K562 (cell line): ENCODE data around the gene CTNNBL1. TPM values are rescaled to one million over a fixed set of nuclear protein-coding genes. Genes with fewer than 3 reads are reported as not detected.
"Not testable (repeated sequence)": the region's sequence is repeated elsewhere in the genome, so short reads cannot be mapped to it uniquely, and the experiment has no call there.

Experiments used
- ATAC-seq: fragments of 200-7000 bp; cut with Tn5 transposase; 3 replicates; pipeline ENCODE4 v1.9.1; 2020; ENCODE audit warnings: moderate library complexity
- BruUV-seq: library from RNA; stranded (reverse); fragments of 400-500 nt; replicated peaks from 2 replicates; lab custom pipeline; 2021; lab: Mats Ljungman, UMichigan
- CTCF ChIA-PET: fragments of 300-600 bp; formaldehyde crosslinking; extraction: SDS; loops from one replicate; lab custom pipeline; 2021; ENCODE audit warnings: low intra/inter-chr PET ratio; lab: Yijun Ruan, JAX
- POLR2A ChIA-PET: fragments of 300-600, 350-650 bp; sonication (Branson Sonifier 250); formaldehyde crosslinking; extraction: SDS; loops from one replicate; lab custom pipeline; 2021; ENCODE audit warnings: antibody characterized with exemption, inconsistent platforms; lab: Yijun Ruan, JAX
- DNase-seq, 4 experiments: peaks; one replicate each; pipeline versions ENCODE4 v3.0.0 to v3.0.0-alpha.2; 2011 to 2018; ENCODE audit warnings: low spot score in 3 of 4, mixed read lengths in 3 of 4; ENCODE audit errors: extremely low read depth in 1 of 4
- FAIRE-seq: peaks from 2 replicates; lab custom pipeline; 2011; peaks lifted over from hg19 to GRCh38; lab: Jason Lieb, UNC
- H2AFZ ChIP-seq: 2 replicates; pipeline ENCODE4 v1.6.0; 2011; ENCODE audit warnings: low read depth, low read length, control low read depth, inconsistent platforms
- H3K27ac ChIP-seq: fragments of 200-600 bp; 3 replicates; pipeline ENCODE4 v1.8.0; 2011; ENCODE audit warnings: low read depth, mild to moderate bottlenecking, control low read depth, inconsistent platforms, low read length, moderate library complexity, mixed read lengths; ENCODE audit errors: extremely low read depth
- H3K27me3 ChIP-seq, 2 experiments: fragments of 300-600 bp in 1 of 2; 2 replicates in 1 of 2; 3 replicates in 1 of 2; pipeline versions ENCODE4 v1.6.0 to v1.8.0; 2011; ENCODE audit warnings: inconsistent platforms in 2 of 2, low read length in 2 of 2, mild to moderate bottlenecking in 1 of 2, mixed read lengths in 1 of 2, moderate library complexity in 1 of 2; ENCODE audit not compliant: control insufficient read depth in 2 of 2, insufficient read depth in 2 of 2
- H3K36me3 ChIP-seq: fragments of 300-600 bp; 3 replicates; pipeline ENCODE4 v1.8.0; 2011; ENCODE audit warnings: mild to moderate bottlenecking, low read length, inconsistent platforms; ENCODE audit not compliant: control insufficient read depth, insufficient read depth
- H3K4me1 ChIP-seq, 2 experiments: fragments of 200-600 bp in 1 of 2; replicated peaks in 1 of 2; 2 replicates in 1 of 2; 3 replicates in 1 of 2; pipeline versions ENCODE4 v1.5.1 to v1.8.0; 2011; ENCODE audit warnings: inconsistent platforms in 2 of 2, low read length in 2 of 2, mild to moderate bottlenecking in 1 of 2, mixed read lengths in 1 of 2, moderate library complexity in 1 of 2; ENCODE audit not compliant: control insufficient read depth in 2 of 2, insufficient read depth in 2 of 2
- H3K4me2 ChIP-seq: 2 replicates; pipeline ENCODE4 v1.6.1; 2011; ENCODE audit warnings: low read length, control low read depth, inconsistent platforms, mixed read lengths; ENCODE audit not compliant: insufficient read depth
- H3K4me3 ChIP-seq: fragments of 200-600 bp; sonication (generic), shearing (Covaris generic); 2 replicates; pipeline ENCODE4 v1.5.1; 2016; ENCODE audit warnings: control low read depth, inconsistent platforms
- H3K79me2 ChIP-seq: fragments of 200-600 bp; 3 replicates; pipeline ENCODE4 v1.8.0; 2011; ENCODE audit warnings: low read length, inconsistent platforms; ENCODE audit not compliant: control insufficient read depth, insufficient read depth
- H3K9ac ChIP-seq, 2 experiments: 2 replicates each; pipeline versions ENCODE4 v1.6.0 to v1.6.1; 2011; ENCODE audit warnings: low read depth in 2 of 2, low read length in 2 of 2, control low read depth in 1 of 2, inconsistent platforms in 1 of 2, mild to moderate bottlenecking in 1 of 2, mixed read lengths in 1 of 2; ENCODE audit not compliant: insufficient read depth in 1 of 2
- H3K9me1 ChIP-seq: one replicate; pipeline ENCODE4 v1.6.0; 2011; ENCODE audit warnings: inconsistent platforms, mild to moderate bottlenecking, low read length, moderate library complexity; ENCODE audit not compliant: control insufficient read depth, insufficient read depth
- H3K9me3 ChIP-seq: replicated peaks from 2 replicates; pipeline ENCODE4 v1.5.1; 2011; ENCODE audit warnings: low read depth, low read length, inconsistent platforms; ENCODE audit not compliant: control insufficient read depth, insufficient read depth
- H4K20me1 ChIP-seq: replicated peaks from 2 replicates; pipeline ENCODE4 v1.6.1; 2011; ENCODE audit warnings: low read length, inconsistent platforms, mixed read lengths; ENCODE audit not compliant: control insufficient read depth, insufficient read depth
- CEBPB ChIP-seq: fragments of 450-650 bp; IDR thresholded peaks from 2 replicates; pipeline ENCODE4 v1.6.1; 2016; ENCODE audit warnings: missing genetic modification characterization, missing compliant biosample characterization
- CEBPG ChIP-seq, 3 experiments: fragments of 200-800 bp in 1 of 3; sonication (Bioruptor generic) in 1 of 3; sonication (generic) in 1 of 3; formaldehyde crosslinking in 1 of 3; IDR thresholded peaks in 2 of 3; conservative IDR thresholded peaks in 1 of 3; 2 replicates each; pipeline versions ENCODE4 v1.6.1 to v1.8.0; 2016 to 2022; ENCODE audit warnings: missing compliant biosample characterization in 2 of 3, missing genetic modification characterization in 2 of 3, mild to moderate bottlenecking in 1 of 3, missing genetic modification reagents in 1 of 3
- FOSL1 ChIP-seq: fragments of 200-800 bp; sonication (Bioruptor generic); conservative IDR thresholded peaks from 2 replicates; pipeline ENCODE4 v1.6.1; 2016; ENCODE audit warnings: missing genetic modification characterization, missing compliant biosample characterization
- TRIM24 ChIP-seq, 2 experiments: fragments of 450-650 bp; IDR thresholded peaks; 2 replicates each; pipeline ENCODE4 v1.6.1; 2016
- WGBS: fragments of 100-300 bp; shearing (Covaris generic); methylation state at CpG from one replicate; pipeline ENCODE4 v1.1.6; 2016; ENCODE audit warnings: low coverage, mixed read lengths; ENCODE audit not compliant: insufficient coverage; ENCODE audit errors: missing lambda C conversion rate; 5-methylcytosine and 5-hydroxymethylcytosine counted together
- in situ Hi-C: fragments of 300-500 bp; cut with MboI; formaldehyde crosslinking; loops from 4 replicates; pipeline ENCODE4 v1.15.0; 2018; ENCODE audit warnings: inconsistent platforms, mixed read lengths
- intact Hi-C: fragments of 100-400 bp; cut with micrococcal nuclease; formaldehyde crosslinking; loops from 2 replicates; pipeline ENCODE4 v1.14.2; 2022
- polyA plus RNA-seq, 8 experiments: library from polyadenylated mRNA; depleted of rRNA in 4 of 8; stranded (reverse) in 5 of 8; unstranded in 3 of 8; fragments of >200 nt; fragmentation: Nextera tagmentation in 2 of 8; fragmentation: Illumina TruSeq in 1 of 8; extraction: Ambion mirVana in 2 of 8; extraction: Trizol in 1 of 8; gene quantifications; 2 replicates each; pipeline versions ENCODE4 v1.2.1 to v1.2.3, GENCODE V29; 2011 to 2014; ENCODE audit warnings: inconsistent platforms in 1 of 8, missing spikeins in 1 of 8
- total RNA-seq, 7 experiments: library from RNA; depleted of rRNA in 6 of 7; stranded (reverse); fragments of >200 nt in 6 of 7; fragmentation: Illumina TruSeq in 2 of 7; extraction: Trizol in 2 of 7; gene quantifications; 2 replicates each; pipeline versions ENCODE4 v1.2.1 to v1.2.3, GENCODE V29; 2011 to 2021; ENCODE audit warnings: low replicate concordance in 1 of 7
- TF ChIP-seq, protein P1 (sequence below): sonication (generic); formaldehyde crosslinking; IDR thresholded peaks from 2 replicates; pipeline ENCODE4 v1.8.0; 2022; ENCODE audit warnings: missing genetic modification reagents, mild to moderate bottlenecking, moderate library complexity, borderline replicate concordance

CTNNBL1 gene
- total and polyA plus RNA-seq, 9 of the 15 experiments (the other 6 are each of a cell fraction or from before 2014, with no cell fraction given), result 32.4 to 85.6 (median 43.6) TPM

DNA sequence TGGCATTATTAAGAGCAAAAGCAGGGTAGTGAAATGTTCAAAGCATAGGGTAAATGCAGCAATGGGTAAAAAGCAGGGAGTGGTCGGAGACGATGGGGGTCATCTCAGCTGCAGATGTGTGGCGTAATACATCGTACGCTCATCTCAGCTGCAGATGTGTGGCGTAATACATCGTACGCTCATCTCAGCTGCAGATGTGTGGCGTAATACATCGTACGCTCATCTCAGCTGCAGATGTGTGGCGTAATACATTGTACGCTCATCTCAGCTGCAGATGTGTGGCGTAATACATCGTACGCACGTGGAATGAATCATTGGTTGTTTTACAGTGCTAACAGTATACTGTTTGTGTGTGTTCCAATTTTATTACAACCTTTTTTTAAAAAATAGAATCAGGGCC lies 7.8 kb downstream of the CTNNBL1 start:
- DNase-seq, ATAC-seq, H3K9me1 ChIP-seq, CTCF ChIA-PET, H3K9ac ChIP-seq, intact Hi-C loops, BruUV-seq, H3K9me3 ChIP-seq, H3K4me3 ChIP-seq, H4K20me1 ChIP-seq, H3K27ac ChIP-seq, H3K27me3 ChIP-seq, POLR2A ChIA-PET, H2AFZ ChIP-seq, H3K36me3 ChIP-seq, H3K4me2 ChIP-seq, in situ Hi-C loops, FAIRE-seq, H3K4me1 ChIP-seq: not testable (repeated sequence)
- peaks cover 14% of the 10 kb centered on the region; the same call in 2 of the 3 replicates for H3K79me2 ChIP-seq
- 87% methylated on average over 11 of the region's 17 CpGs for WGBS
- TF ChIP-seq TRIM24 (IDR thresholded peaks at IDR 0.05), result 0 out of 4 replicates have a peak, but pooled peaks of 1 of the 2 experiments have one; percentile 13
- TF ChIP-seq CEBPG (CRISPR knock-in tag; IDR thresholded peaks at IDR 0.05), result peak; percentile 34; the same call in 1 of the 2 replicates
- TF ChIP-seq CEBPG (tag; conservative IDR thresholded peaks at IDR 0.05 in 1 of 2, IDR thresholded peaks at IDR 0.05 in 1 of 2), result peak in 1 of 2 experiments; percentile 85; a peak in 2 of 4 replicates
- peak; percentile 90 for TF ChIP-seq CEBPB (tag)
- TF ChIP-seq FOSL1 (tag), result 0 out of 2 replicates have a peak, but pooled peaks have one; percentile 19
- TF ChIP-seq, protein P1, sequence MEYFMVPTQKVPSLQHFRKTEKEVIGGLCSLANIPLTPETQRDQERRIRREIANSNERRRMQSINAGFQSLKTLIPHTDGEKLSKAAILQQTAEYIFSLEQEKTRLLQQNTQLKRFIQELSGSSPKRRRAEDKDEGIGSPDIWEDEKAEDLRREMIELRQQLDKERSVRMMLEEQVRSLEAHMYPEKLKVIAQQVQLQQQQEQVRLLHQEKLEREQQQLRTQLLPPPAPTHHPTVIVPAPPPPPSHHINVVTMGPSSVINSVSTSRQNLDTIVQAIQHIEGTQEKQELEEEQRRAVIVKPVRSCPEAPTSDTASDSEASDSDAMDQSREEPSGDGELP (CRISPR knock-in tag), result peak; percentile 41; the same call in 1 of the 2 replicates
